ENCODE results near the gene DNM1L. TPM values are rescaled to one million over a fixed set of nuclear protein-coding genes. Genes with fewer than 3 reads are reported as not detected.

The DNM1L gene
- total and polyA plus RNA-seq, 10 of the 15 experiments (the other 5 are each of a cell fraction or from before 2014, with no cell fraction given), result 23.1 to 201 (median 63.9) TPM

DNA sequence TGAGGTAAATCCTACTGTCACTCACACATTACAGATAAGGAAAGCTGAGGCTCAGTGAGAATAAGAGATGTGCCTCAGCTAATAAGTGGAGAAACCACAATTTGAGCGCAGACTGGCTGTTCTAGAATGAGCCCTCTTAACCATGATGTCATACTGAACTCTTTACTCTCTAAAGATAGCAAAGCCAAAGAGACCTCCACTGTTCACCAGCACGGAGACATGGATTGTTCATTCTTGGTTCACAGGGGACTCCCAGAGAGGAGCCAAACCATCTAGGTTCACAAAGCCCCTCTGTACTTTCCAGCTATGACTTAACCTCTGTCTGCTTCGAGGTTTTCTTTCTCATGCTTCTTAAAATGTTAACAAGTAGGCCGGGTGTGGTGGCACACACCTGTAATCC is 109.3 kb downstream of the DNM1L start:
- BruUV-seq (replicated peaks), result no TSS peak
- H3K27me3 ChIP-seq (replicated peaks in 1 of 2; ENCODE audit: control insufficient read depth in 2 of 2, insufficient read depth in 2 of 2, low read length in 1 of 2), result no peaks in the 10 kb centered on the region
- H3K36me3 ChIP-seq (ENCODE audit: control insufficient read depth in 2 of 2, insufficient read depth in 2 of 2, low read length in 1 of 2), result no peaks in the 10 kb centered on the region
- ChIA-PET CTCF (no interaction called here), RAD21 (ENCODE audit: unreplicated experiment) (no interaction called here), POLR2A (interaction anchor here (0.7 kb wide), 1 partner anchor 12 kb away, joined by 5 read pairs; no protein-coding TSS in a partner anchor), SMC1A (ENCODE audit: uncharacterized antibody, unreplicated experiment) (interaction anchor here (1.0 kb wide), 1 partner anchor 14 kb away, joined by 3 read pairs; no protein-coding TSS in a partner anchor)
- H3K9me3 ChIP-seq (replicated peaks; ENCODE audit: control insufficient read depth, insufficient read depth, low read length), result no peaks in the 10 kb centered on the region
- in situ Hi-C loops (cut with MboI) (no loop called here), intact Hi-C loops (cut with micrococcal nuclease; ENCODE audit: unreplicated experiment) (no loop called here)
- no peak overlapping the region for H3K4me2 ChIP-seq (ENCODE audit: control insufficient read depth, insufficient read depth)
- no peak overlapping the region for H2AFZ ChIP-seq (ENCODE audit: control insufficient read depth, low read depth, low read length)
- WGBS (ENCODE audit: insufficient coverage, insufficient replicate concordance, low lambda C conversion rate, missing lambda C conversion rate), result 22% methylated on average over 4 of the region's 4 CpGs
- H3K9ac ChIP-seq (ENCODE audit: control insufficient read depth, insufficient read depth, low read length), result no peak overlapping the region
- H3K4me3 ChIP-seq, result no peak overlapping the region
- DNase-seq (ENCODE audit: low read depth, low spot score), result no peak
- peak; percentile 76 for ATAC-seq
- no peaks in the 10 kb centered on the region for H4K20me1 ChIP-seq (ENCODE audit: control insufficient read depth, insufficient read depth)
- H3K27ac ChIP-seq (ENCODE audit: control insufficient read depth, insufficient read depth), result no peak overlapping the region
- H3K79me2 ChIP-seq (ENCODE audit: control insufficient read depth, insufficient read depth, low read length), result no peaks in the 10 kb centered on the region
- H3K4me1 ChIP-seq (ENCODE audit: control insufficient read depth, insufficient read depth, low read length), result no peaks in the 10 kb centered on the region
- FAIRE-seq, result no peak
- no peak for TF ChIP-seq GATAD2B (conservative IDR thresholded peaks at IDR 0.05; ENCODE audit: low read depth)
- no peak for TF ChIP-seq CHD2 (IDR thresholded peaks at IDR 0.05; ENCODE audit: borderline replicate concordance, low read depth, low read length)
- no peak for TF ChIP-seq SMC3 (IDR thresholded peaks at IDR 0.05; ENCODE audit: borderline replicate concordance, low read length)
- TF ChIP-seq, protein P1, sequence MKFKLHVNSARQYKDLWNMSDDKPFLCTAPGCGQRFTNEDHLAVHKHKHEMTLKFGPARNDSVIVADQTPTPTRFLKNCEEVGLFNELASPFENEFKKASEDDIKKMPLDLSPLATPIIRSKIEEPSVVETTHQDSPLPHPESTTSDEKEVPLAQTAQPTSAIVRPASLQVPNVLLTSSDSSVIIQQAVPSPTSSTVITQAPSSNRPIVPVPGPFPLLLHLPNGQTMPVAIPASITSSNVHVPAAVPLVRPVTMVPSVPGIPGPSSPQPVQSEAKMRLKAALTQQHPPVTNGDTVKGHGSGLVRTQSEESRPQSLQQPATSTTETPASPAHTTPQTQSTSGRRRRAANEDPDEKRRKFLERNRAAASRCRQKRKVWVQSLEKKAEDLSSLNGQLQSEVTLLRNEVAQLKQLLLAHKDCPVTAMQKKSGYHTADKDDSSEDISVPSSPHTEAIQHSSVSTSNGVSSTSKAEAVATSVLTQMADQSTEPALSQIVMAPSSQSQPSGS (IDR thresholded peaks at IDR 0.05; ENCODE audit: low read length), result 0 out of 2 replicates have a peak, but pooled peaks have one; percentile 19
- TF ChIP-seq RBBP5 (conservative IDR thresholded peaks at IDR 0.05), result no peak
- TF ChIP-seq RUNX3 (IDR thresholded peaks at IDR 0.05; ENCODE audit: low read length), result peak; percentile 29; the same call in 1 of the 2 replicates
- no peak for TF ChIP-seq HDAC6 (IDR thresholded peaks at IDR 0.05; ENCODE audit: unreplicated experiment)
- TF ChIP-seq SUPT20H (IDR thresholded peaks at IDR 0.05; ENCODE audit: borderline replicate concordance, control insufficient read depth, low read depth, low read length), result no peak
- TF ChIP-seq CHD1 (IDR thresholded peaks at IDR 0.05; ENCODE audit: low read depth, low read length), result no peak
- TF ChIP-seq, protein P2, sequence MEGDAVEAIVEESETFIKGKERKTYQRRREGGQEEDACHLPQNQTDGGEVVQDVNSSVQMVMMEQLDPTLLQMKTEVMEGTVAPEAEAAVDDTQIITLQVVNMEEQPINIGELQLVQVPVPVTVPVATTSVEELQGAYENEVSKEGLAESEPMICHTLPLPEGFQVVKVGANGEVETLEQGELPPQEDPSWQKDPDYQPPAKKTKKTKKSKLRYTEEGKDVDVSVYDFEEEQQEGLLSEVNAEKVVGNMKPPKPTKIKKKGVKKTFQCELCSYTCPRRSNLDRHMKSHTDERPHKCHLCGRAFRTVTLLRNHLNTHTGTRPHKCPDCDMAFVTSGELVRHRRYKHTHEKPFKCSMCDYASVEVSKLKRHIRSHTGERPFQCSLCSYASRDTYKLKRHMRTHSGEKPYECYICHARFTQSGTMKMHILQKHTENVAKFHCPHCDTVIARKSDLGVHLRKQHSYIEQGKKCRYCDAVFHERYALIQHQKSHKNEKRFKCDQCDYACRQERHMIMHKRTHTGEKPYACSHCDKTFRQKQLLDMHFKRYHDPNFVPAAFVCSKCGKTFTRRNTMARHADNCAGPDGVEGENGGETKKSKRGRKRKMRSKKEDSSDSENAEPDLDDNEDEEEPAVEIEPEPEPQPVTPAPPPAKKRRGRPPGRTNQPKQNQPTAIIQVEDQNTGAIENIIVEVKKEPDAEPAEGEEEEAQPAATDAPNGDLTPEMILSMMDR (IDR thresholded peaks at IDR 0.05 in 2 of 3, conservative IDR thresholded peaks at IDR 0.05 in 1 of 3; ENCODE audit: control insufficient read depth in 2 of 3, extremely low read depth in 1 of 3, insufficient read depth in 1 of 3, low read depth in 3 of 3, low read length in 3 of 3), result no peak
- no peak for TF ChIP-seq MEF2A (IDR thresholded peaks at IDR 0.05; ENCODE audit: insufficient read depth, low read depth, low read length)
- peak; percentile 51 for TF ChIP-seq ATF7 (IDR thresholded peaks at IDR 0.05; ENCODE audit: low read depth)

All from GM12878 (cell line).